Endothelial cell of umbilical vein (primary cell): ENCODE data around the gene EAPP.
"Not testable (repeated sequence)": the region's sequence is repeated elsewhere in the genome, so short reads cannot be mapped to it uniquely, and the experiment has no call there.

ENCODE experiments used
- EZH2 ChIP-seq: IDR thresholded peaks from 2 replicates; pipeline ENCODE4 v1.6.1; 2012; ENCODE audit warnings: borderline replicate concordance, low read depth, mild to moderate bottlenecking, moderate library complexity, low read length, inconsistent platforms; ENCODE audit not compliant: severe bottlenecking
- TF ChIP-seq, protein P1 (sequence below), 2 donors: IDR thresholded peaks; 1 replicate in 1 of 2; 2 replicates in 1 of 2; pipeline ENCODE4 v1.5.1; 2011; ENCODE audit warnings: low read length in 2 of 2, mild to moderate bottlenecking in 2 of 2, moderate library complexity in 2 of 2, control low read depth in 1 of 2, inconsistent platforms in 1 of 2, low read depth in 1 of 2; ENCODE audit not compliant: insufficient read depth in 1 of 2; ENCODE audit errors: extremely low read depth in 1 of 2
- TF ChIP-seq, protein P2 (sequence below): IDR thresholded peaks from 2 replicates; pipeline ENCODE4 v1.6.1; 2011; ENCODE audit not compliant: insufficient read depth, insufficient read length

DNA sequence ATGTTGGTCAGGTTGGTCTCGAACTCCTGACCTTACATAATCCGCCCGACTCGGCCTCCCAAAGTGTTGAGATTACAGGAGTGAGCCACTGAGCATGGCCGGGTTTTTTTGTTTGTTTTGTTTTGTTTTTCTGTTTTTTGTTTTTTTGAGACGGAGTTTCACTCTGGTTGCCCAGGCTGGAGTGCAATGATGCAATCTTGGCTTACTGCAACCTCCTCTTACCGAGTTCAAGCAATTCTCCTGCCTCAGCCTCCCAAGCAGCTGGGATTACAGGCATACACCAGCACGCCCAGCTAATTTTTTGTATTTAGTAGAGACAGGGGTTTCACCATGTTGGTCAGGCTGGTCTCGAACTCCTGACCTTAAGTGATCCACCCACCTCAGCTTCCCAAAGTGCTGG lies 35.5 kb downstream of the EAPP start:
- TF ChIP-seq, protein P1, sequence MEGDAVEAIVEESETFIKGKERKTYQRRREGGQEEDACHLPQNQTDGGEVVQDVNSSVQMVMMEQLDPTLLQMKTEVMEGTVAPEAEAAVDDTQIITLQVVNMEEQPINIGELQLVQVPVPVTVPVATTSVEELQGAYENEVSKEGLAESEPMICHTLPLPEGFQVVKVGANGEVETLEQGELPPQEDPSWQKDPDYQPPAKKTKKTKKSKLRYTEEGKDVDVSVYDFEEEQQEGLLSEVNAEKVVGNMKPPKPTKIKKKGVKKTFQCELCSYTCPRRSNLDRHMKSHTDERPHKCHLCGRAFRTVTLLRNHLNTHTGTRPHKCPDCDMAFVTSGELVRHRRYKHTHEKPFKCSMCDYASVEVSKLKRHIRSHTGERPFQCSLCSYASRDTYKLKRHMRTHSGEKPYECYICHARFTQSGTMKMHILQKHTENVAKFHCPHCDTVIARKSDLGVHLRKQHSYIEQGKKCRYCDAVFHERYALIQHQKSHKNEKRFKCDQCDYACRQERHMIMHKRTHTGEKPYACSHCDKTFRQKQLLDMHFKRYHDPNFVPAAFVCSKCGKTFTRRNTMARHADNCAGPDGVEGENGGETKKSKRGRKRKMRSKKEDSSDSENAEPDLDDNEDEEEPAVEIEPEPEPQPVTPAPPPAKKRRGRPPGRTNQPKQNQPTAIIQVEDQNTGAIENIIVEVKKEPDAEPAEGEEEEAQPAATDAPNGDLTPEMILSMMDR (IDR thresholded peaks at IDR 0.05; ENCODE audit: extremely low read depth in 1 of 2, insufficient read depth in 1 of 2, low read depth in 1 of 2, low read length in 2 of 2): not testable (repeated sequence)
- TF ChIP-seq, protein P2, sequence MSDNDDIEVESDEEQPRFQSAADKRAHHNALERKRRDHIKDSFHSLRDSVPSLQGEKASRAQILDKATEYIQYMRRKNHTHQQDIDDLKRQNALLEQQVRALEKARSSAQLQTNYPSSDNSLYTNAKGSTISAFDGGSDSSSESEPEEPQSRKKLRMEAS: not testable (repeated sequence)
- TF ChIP-seq EZH2: not testable (repeated sequence)
